Renal pelvis (tissue), 4 donors: Measurements from ENCODE around the gene SBSN. TPM values are rescaled to one million over a fixed set of nuclear protein-coding genes. Genes with fewer than 3 reads are reported as not detected.

Experiments
- DNase-seq: peaks from one replicate; pipeline ENCODE4 v3.0.0-alpha.2; 2013
- polyA plus RNA-seq, 3 donors: library from polyadenylated mRNA; unstranded; fragments of 120-200 nt; gene quantifications; one replicate each; pipeline ENCODE4 v1.2.1, GENCODE V29; 2013; ENCODE audit not compliant: insufficient read length in 3 of 3

SBSN gene
- polyA plus RNA-seq, 3 donors = not detected

GRCh38 chr19:35555301-35556005, 27.3 kb upstream of the SBSN start:
- no peak for DNase-seq

- no peak for DNase-seq
These were observed 26.0 kb upstream of the SBSN start for GRCh38 chr19:35554076-35554475.

- no peak for DNase-seq
These were observed 25.4 kb upstream of the SBSN start for GRCh38 chr19:35553385-35554000.

GRCh38 chr19:35552534-35553384, 24.6 kb upstream of the SBSN start:
- DNase-seq = no peak

- DNase-seq = no peak
These were observed 23.1 kb upstream of the SBSN start for GRCh38 chr19:35551091-35551810.

GRCh38 chr19:35549879-35550523, 21.9 kb upstream of the SBSN start:
- no peak for DNase-seq

GRCh38 chr19:35549174-35549788, 21.2 kb upstream of the SBSN start:
- peak; percentile 69 for DNase-seq

- no peak for DNase-seq
These were observed 18.4 kb upstream of the SBSN start for GRCh38 chr19:35546532-35546931.

- DNase-seq = no peak
These were observed 17.8 kb upstream of the SBSN start for GRCh38 chr19:35545855-35546381.

- peak; percentile 90 for DNase-seq
These were observed 17.1 kb upstream of the SBSN start, which contains the start of gene TMEM147 for GRCh38 chr19:35545001-35545854. Gene TMEM147, plus strand, starts transcription at chr19:35545626. Its CDS starts 114 bp downstream, at chr19:35545740.

- no peak for DNase-seq
These were observed 16.1 kb upstream of the SBSN start for GRCh38 chr19:35544110-35544802.

- DNase-seq = no peak
These were observed 15.4 kb upstream of the SBSN start for GRCh38 chr19:35543280-35544109.

GRCh38 chr19:35542209-35542608, 14.1 kb upstream of the SBSN start:
- DNase-seq = no peak

GRCh38 chr19:35540356-35540927, 12.3 kb upstream of the SBSN start:
- DNase-seq = no peak

- DNase-seq = no peak
These were observed 11.7 kb upstream of the SBSN start for GRCh38 chr19:35539850-35540249.

GRCh38 chr19:35539314-35539713, 11.2 kb upstream of the SBSN start:
- no peak for DNase-seq

- DNase-seq = no peak
These were observed 6.8 kb upstream of the SBSN start for GRCh38 chr19:35534803-35535480.
